OCI-LY7 (cell line): ENCODE measurements around the gene PITX3.

ENCODE experiments used
- CTCF ChIP-seq: fragments of 200-600 bp; sonication (generic); conservative IDR thresholded peaks from 2 replicates; pipeline ENCODE4 v1.5.1; 2014; ENCODE audit warnings: mild to moderate bottlenecking, antibody characterized with exemption, low read length, moderate library complexity, mixed read lengths
- EZH2phosphoT487 ChIP-seq: fragments of 200-600 bp; sonication (generic); IDR thresholded peaks from 2 replicates; pipeline ENCODE4 v1.6.1; 2018; ENCODE audit warnings: low read depth, borderline replicate concordance, mild to moderate bottlenecking, mixed run types, antibody characterized with exemption, low read length, moderate library complexity, mixed read lengths

GRCh38 chr10:102266670-102267069 is 25.4 kb upstream of the PITX3 start:
- TF ChIP-seq CTCF = no peak
- TF ChIP-seq EZH2phosphoT487 = no peak
